HCT116 (cell line): ENCODE measurements around the gene ELOB. TPM values are rescaled to one million over a fixed set of nuclear protein-coding genes. Genes with fewer than 3 reads are reported as not detected.

Experiments used
- ATAC-seq: fragments of 200-7000 bp; cut with Tn5 transposase; 2 replicates; pipeline ENCODE4 v1.9.1; 2020; ENCODE audit warnings: mild to moderate bottlenecking, moderate library complexity
- BruUV-seq: library from RNA; stranded (reverse); fragments of 400-500 nt; replicated peaks from 2 replicates; lab custom pipeline; 2021; lab: Mats Ljungman, UMichigan
- CTCF ChIA-PET: fragments of 300-600 bp; sonication (Branson Sonifier 250); formaldehyde crosslinking; loops from one replicate; lab custom pipeline; 2021; ENCODE audit warnings: antibody characterized with exemption; lab: Charles Lee
- POLR2A ChIA-PET: fragments of 300-600, 350-600 bp; sonication (Branson Sonifier 250); formaldehyde crosslinking; loops from one replicate; lab custom pipeline; 2021; ENCODE audit warnings: antibody characterized with exemption; lab: Charles Lee
- RAD21 ChIA-PET, 2 experiments: fragments of 300-600 bp; sonication (Branson Sonifier 250); formaldehyde crosslinking; loops; one replicate each; lab custom pipeline; 2023; ENCODE audit warnings: low total read pairs in 2 of 2; ENCODE audit not compliant: uncharacterized antibody in 2 of 2, unreplicated experiment in 2 of 2, low non-redundant PET in 1 of 2; lab: Charles Lee
- DNase-seq: peaks from one replicate; pipeline ENCODE4 v3.0.0-alpha.2; 2010; ENCODE audit warnings: low read depth, low spot score
- H2AFZ ChIP-seq: fragments of 200-600 bp; shearing (Covaris generic), sonication (generic); 2 replicates; pipeline ENCODE4 v1.6.1; 2017; ENCODE audit warnings: low read depth, mixed run types, mixed read lengths, antibody characterized with exemption, low read length; ENCODE audit not compliant: poor library complexity, severe bottlenecking
- H3K27ac ChIP-seq: 2 replicates; pipeline ENCODE4 v1.5.1; 2012; ENCODE audit warnings: low read depth, low read length
- H3K27me3 ChIP-seq: fragments of 200-600 bp; sonication (generic); 2 replicates; pipeline ENCODE4 v1.6.1; 2016; ENCODE audit warnings: mixed run types, low read length, mixed read lengths; ENCODE audit not compliant: insufficient read depth
- H3K36me3 ChIP-seq, 2 experiments: fragments of 200-500 bp in 1 of 2; fragments of 200-600 bp in 1 of 2; sonication (Bioruptor generic) in 1 of 2; sonication (generic) in 1 of 2; 2 replicates each; pipeline versions ENCODE4 v1.5.1 to v1.6.1; 2014 to 2016; ENCODE audit warnings: low read length in 2 of 2, inconsistent platforms in 1 of 2, mixed read lengths in 1 of 2, mixed run types in 1 of 2; ENCODE audit not compliant: insufficient read depth in 2 of 2, control insufficient read depth in 1 of 2
- H3K4me1 ChIP-seq, 2 experiments: fragments of 200-600 bp in 1 of 2; sonication (generic) in 1 of 2; 2 replicates each; pipeline versions ENCODE4 v1.5.1 to v1.6.1; 2012 to 2017; ENCODE audit warnings: low read length in 2 of 2, inconsistent platforms in 1 of 2, mild to moderate bottlenecking in 1 of 2, mixed read lengths in 1 of 2, mixed run types in 1 of 2, moderate library complexity in 1 of 2; ENCODE audit not compliant: insufficient read depth in 2 of 2, control insufficient read depth in 1 of 2
- H3K4me2 ChIP-seq: fragments of 200-600 bp; sonication (generic); 2 replicates; pipeline ENCODE4 v1.6.1; 2017; ENCODE audit warnings: mixed run types, low read length, mixed read lengths
- H3K4me3 ChIP-seq, 2 experiments: fragments of 200-600 bp in 1 of 2; sonication (generic) in 1 of 2; replicated peaks in 1 of 2; 2 replicates each; pipeline ENCODE4 v1.5.1; 2011 to 2016; ENCODE audit warnings: low read length in 2 of 2, control low read depth in 1 of 2, low read depth in 1 of 2, mild to moderate bottlenecking in 1 of 2, mixed read lengths in 1 of 2, mixed run types in 1 of 2
- H3K79me2 ChIP-seq: fragments of 200-600 bp; sonication (generic); 2 replicates; pipeline ENCODE4 v1.6.1; 2017; ENCODE audit warnings: mild to moderate bottlenecking, mixed run types, low read length, moderate library complexity, mixed read lengths; ENCODE audit not compliant: insufficient read depth
- H3K9ac ChIP-seq: fragments of 200-600 bp; sonication (generic); 2 replicates; pipeline ENCODE4 v1.6.1; 2016; ENCODE audit warnings: low read length, mixed read lengths
- H3K9me2 ChIP-seq: fragments of 200-600 bp; sonication (generic), shearing (Covaris generic); 2 replicates; pipeline ENCODE4 v1.6.1; 2017; ENCODE audit warnings: mixed run types, mild to moderate bottlenecking, moderate library complexity; ENCODE audit not compliant: insufficient read depth
- H3K9me3 ChIP-seq, 2 experiments: fragments of 200-500 bp in 1 of 2; fragments of 200-600 bp in 1 of 2; sonication (Bioruptor generic) in 1 of 2; sonication (generic) in 1 of 2; 2 replicates each; pipeline ENCODE4 v1.6.1; 2014 to 2017; ENCODE audit warnings: low read length in 2 of 2, mixed read lengths in 2 of 2, inconsistent platforms in 1 of 2, low read depth in 1 of 2, mild to moderate bottlenecking in 1 of 2, mixed run types in 1 of 2, moderate library complexity in 1 of 2; ENCODE audit not compliant: control insufficient read depth in 1 of 2, insufficient read depth in 1 of 2
- H4K20me1 ChIP-seq: fragments of 200-600 bp; sonication (generic), shearing (Covaris generic); 2 replicates; pipeline ENCODE4 v1.6.1; 2017; ENCODE audit warnings: mixed run types, mild to moderate bottlenecking, moderate library complexity; ENCODE audit not compliant: insufficient read depth
- EGR1 ChIP-seq: IDR thresholded peaks from 2 replicates; pipeline ENCODE4 v1.6.1; 2012; ENCODE audit warnings: low read depth
- FOSL1 ChIP-seq: IDR thresholded peaks from 2 replicates; pipeline ENCODE4 v1.6.1; 2012; ENCODE audit warnings: low read depth
- POLR2AphosphoS5 ChIP-seq: IDR thresholded peaks from 2 replicates; pipeline ENCODE4 v1.6.1; 2011; ENCODE audit warnings: mild to moderate bottlenecking, low read depth, low read length, moderate library complexity
- SRF ChIP-seq: IDR thresholded peaks from 2 replicates; pipeline ENCODE4 v1.6.1; 2012; ENCODE audit warnings: low read depth
- TCF7L2 ChIP-seq: IDR thresholded peaks from 2 replicates; pipeline ENCODE4 v1.7.0; 2011; ENCODE audit warnings: borderline replicate concordance, inconsistent platforms; ENCODE audit not compliant: insufficient read depth, insufficient read length; ENCODE audit errors: extremely low read depth
- ZFX ChIP-seq: fragments of 450-650 bp; IDR thresholded peaks from 2 replicates; pipeline ENCODE4 v1.6.1; 2017
- intact Hi-C: fragments of 100-400 bp; cut with micrococcal nuclease; formaldehyde crosslinking; loops from 2 replicates; pipeline ENCODE4 v1.10.0; 2022
- total RNA-seq: library from RNA; stranded (reverse); gene quantifications from one replicate; pipeline ENCODE4 v1.2.1, GENCODE V29; 2021; ENCODE audit not compliant: unreplicated experiment
- TF ChIP-seq, protein P1 (sequence below): IDR thresholded peaks from 2 replicates; pipeline ENCODE4 v1.6.1; 2012; ENCODE audit warnings: low read depth
- TF ChIP-seq, protein P2 (sequence below): IDR thresholded peaks from 2 replicates; pipeline ENCODE4 v1.6.1; 2011; ENCODE audit warnings: mild to moderate bottlenecking, low read length, moderate library complexity; ENCODE audit not compliant: insufficient replicate concordance; ENCODE audit errors: extremely low read depth
- TF ChIP-seq, protein P3 (sequence below): IDR thresholded peaks from 2 replicates; pipeline ENCODE4 v1.6.1; 2012

Gene ELOB
- total RNA-seq, 1 experiment from 2014 or later: 239 TPM

DNA sequence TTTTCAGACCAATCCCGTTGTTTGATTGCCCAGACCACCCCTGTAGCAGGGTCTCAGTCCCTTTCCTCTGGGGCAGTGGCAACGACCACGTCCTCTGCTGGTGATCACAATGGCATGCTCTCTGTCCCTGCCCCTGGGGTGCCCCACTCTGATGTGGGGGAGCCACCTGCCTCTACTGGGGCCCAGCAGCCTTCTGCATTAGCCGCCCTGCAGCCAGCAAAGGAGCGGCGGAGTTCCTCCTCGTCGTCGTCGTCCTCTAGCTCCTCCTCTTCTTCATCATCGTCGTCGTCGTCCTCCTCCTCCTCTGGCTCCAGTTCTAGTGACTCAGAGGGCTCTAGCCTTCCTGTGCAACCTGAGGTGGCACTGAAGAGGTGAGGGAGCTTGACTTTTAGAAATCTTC lies 9.2 kb downstream of the ELOB start (continued):
- TF ChIP-seq, protein P1, sequence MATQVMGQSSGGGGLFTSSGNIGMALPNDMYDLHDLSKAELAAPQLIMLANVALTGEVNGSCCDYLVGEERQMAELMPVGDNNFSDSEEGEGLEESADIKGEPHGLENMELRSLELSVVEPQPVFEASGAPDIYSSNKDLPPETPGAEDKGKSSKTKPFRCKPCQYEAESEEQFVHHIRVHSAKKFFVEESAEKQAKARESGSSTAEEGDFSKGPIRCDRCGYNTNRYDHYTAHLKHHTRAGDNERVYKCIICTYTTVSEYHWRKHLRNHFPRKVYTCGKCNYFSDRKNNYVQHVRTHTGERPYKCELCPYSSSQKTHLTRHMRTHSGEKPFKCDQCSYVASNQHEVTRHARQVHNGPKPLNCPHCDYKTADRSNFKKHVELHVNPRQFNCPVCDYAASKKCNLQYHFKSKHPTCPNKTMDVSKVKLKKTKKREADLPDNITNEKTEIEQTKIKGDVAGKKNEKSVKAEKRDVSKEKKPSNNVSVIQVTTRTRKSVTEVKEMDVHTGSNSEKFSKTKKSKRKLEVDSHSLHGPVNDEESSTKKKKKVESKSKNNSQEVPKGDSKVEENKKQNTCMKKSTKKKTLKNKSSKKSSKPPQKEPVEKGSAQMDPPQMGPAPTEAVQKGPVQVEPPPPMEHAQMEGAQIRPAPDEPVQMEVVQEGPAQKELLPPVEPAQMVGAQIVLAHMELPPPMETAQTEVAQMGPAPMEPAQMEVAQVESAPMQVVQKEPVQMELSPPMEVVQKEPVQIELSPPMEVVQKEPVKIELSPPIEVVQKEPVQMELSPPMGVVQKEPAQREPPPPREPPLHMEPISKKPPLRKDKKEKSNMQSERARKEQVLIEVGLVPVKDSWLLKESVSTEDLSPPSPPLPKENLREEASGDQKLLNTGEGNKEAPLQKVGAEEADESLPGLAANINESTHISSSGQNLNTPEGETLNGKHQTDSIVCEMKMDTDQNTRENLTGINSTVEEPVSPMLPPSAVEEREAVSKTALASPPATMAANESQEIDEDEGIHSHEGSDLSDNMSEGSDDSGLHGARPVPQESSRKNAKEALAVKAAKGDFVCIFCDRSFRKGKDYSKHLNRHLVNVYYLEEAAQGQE: no peak

DNA sequence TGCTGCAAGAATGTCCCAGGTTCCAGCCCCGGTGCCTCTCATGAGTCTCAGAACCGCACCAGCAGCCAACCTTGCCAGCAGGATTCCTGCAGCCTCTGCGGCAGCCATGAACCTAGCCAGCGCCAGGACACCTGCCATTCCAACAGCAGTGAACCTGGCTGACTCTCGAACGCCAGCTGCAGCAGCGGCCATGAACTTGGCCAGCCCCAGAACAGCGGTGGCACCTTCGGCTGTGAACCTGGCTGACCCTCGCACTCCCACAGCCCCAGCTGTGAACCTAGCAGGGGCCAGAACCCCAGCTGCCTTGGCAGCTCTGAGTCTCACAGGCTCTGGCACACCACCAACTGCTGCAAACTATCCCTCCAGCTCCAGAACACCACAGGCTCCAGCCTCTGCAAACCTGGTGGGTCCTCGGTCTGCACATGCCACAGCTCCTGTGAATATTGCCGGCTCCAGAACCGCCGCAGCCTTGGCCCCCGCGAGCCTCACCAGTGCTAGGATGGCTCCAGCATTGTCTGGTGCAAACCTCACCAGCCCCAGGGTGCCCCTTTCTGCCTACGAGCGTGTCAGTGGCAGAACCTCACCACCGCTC lies 9.8 kb downstream of the ELOB start:
- peaks cover 25% of the 10 kb centered on the region; the same call in 1 of the 2 replicates for H4K20me1 ChIP-seq
- peaks cover 0 to 34% of the 10 kb centered on the region in 2 experiments; a peak in 2 of 4 replicates for H3K4me1 ChIP-seq
- intact Hi-C loops: no loop called here
- DNase-seq (no peak), ATAC-seq (no peak)
- ChIA-PET CTCF (no interaction called here), RAD21 (no interaction called here), POLR2A (interaction anchor here (1.4 kb wide), 1 partner anchor 8 kb away, joined by 3 read pairs; no protein-coding TSS in a partner anchor)
- peaks cover 57 to 96% of the 10 kb centered on the region in 2 experiments for H3K36me3 ChIP-seq
- no peak overlapping the region for H3K9ac ChIP-seq
- no peaks in the 10 kb centered on the region for H3K9me3 ChIP-seq
- H2AFZ ChIP-seq: no peak overlapping the region
- H3K27ac ChIP-seq: no peak overlapping the region
- no peaks in the 10 kb centered on the region for H3K27me3 ChIP-seq
- no peak overlapping the region for H3K4me3 ChIP-seq
- peaks cover 94% of the 10 kb centered on the region for H3K79me2 ChIP-seq
- TF ChIP-seq POLR2AphosphoS5: no peak
- TF ChIP-seq, protein P2, sequence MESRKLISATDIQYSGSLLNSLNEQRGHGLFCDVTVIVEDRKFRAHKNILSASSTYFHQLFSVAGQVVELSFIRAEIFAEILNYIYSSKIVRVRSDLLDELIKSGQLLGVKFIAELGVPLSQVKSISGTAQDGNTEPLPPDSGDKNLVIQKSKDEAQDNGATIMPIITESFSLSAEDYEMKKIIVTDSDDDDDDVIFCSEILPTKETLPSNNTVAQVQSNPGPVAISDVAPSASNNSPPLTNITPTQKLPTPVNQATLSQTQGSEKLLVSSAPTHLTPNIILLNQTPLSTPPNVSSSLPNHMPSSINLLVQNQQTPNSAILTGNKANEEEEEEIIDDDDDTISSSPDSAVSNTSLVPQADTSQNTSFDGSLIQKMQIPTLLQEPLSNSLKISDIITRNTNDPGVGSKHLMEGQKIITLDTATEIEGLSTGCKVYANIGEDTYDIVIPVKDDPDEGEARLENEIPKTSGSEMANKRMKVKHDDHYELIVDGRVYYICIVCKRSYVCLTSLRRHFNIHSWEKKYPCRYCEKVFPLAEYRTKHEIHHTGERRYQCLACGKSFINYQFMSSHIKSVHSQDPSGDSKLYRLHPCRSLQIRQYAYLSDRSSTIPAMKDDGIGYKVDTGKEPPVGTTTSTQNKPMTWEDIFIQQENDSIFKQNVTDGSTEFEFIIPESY: no peak
- TF ChIP-seq FOSL1: no peak
- TF ChIP-seq ZFX: no peak
- no peak for TF ChIP-seq SRF
- TF ChIP-seq EGR1: no peak
- no peak for TF ChIP-seq TCF7L2
- TF ChIP-seq, protein P3, sequence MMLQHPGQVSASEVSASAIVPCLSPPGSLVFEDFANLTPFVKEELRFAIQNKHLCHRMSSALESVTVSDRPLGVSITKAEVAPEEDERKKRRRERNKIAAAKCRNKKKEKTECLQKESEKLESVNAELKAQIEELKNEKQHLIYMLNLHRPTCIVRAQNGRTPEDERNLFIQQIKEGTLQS: no peak
- H3K9me2 ChIP-seq: no peaks in the 10 kb centered on the region
- no TSS peak for BruUV-seq
- no peak overlapping the region for H3K4me2 ChIP-seq
